Peyer's patch (tissue), 4 donors: ENCODE results near the gene TXNDC2.

Source experiments
- CTCF ChIP-seq, 6 experiments: fragments of 450-650 bp in 4 of 6; fragments of 200-600 bp in 2 of 6; sonication (generic) in 1 of 6; IDR thresholded peaks; one replicate each; pipeline ENCODE4 v1.5.1; 2017 to 2019; ENCODE audit warnings: antibody characterized with exemption in 6 of 6, mild to moderate bottlenecking in 3 of 6, moderate library complexity in 1 of 6
- POLR2A ChIP-seq, 2 donors: fragments of 450-650 bp; IDR thresholded peaks; one replicate each; pipeline ENCODE4 v1.5.1; 2017; ENCODE audit warnings: antibody characterized with exemption in 2 of 2, mild to moderate bottlenecking in 2 of 2, moderate library complexity in 2 of 2

GRCh38 chr18:9927392-9928063 is 41.8 kb downstream of the TXNDC2 start:
- TF ChIP-seq CTCF (IDR thresholded peaks at IDR 0.05) (no peak), POLR2A (IDR thresholded peaks at IDR 0.05) (no peak)
